BJ (cell line): Measurements from ENCODE around the gene GPR78. TPM values are rescaled to one million over a fixed set of nuclear protein-coding genes. Genes with fewer than 3 reads are reported as not detected.

ENCODE experiments used
- CTCF ChIA-PET: fragments of 350-600 bp; formaldehyde crosslinking; extraction: SDS; loops from one replicate; lab custom pipeline; 2021; ENCODE audit warnings: antibody characterized with exemption, inconsistent platforms; lab: Yijun Ruan, JAX
- POLR2A ChIA-PET: fragments of 300-600 bp; sonication (Branson Sonifier 250); formaldehyde crosslinking; extraction: SDS; loops from one replicate; lab custom pipeline; 2021; ENCODE audit warnings: antibody characterized with exemption; lab: Charles Lee
- DNase-seq: peaks from one replicate; pipeline ENCODE4 v3.0.0-alpha.2; 2011; ENCODE audit warnings: low read depth
- H3K27me3 ChIP-seq: 2 replicates; pipeline ENCODE4 v1.6.0; 2011; ENCODE audit warnings: low read length; ENCODE audit not compliant: control insufficient read depth, insufficient read depth
- H3K36me3 ChIP-seq: 2 replicates; pipeline ENCODE4 v1.5.1; 2011; ENCODE audit warnings: low read length; ENCODE audit not compliant: control insufficient read depth, insufficient read depth
- H3K4me3 ChIP-seq: 2 replicates; pipeline ENCODE4 v1.5.1; 2011; ENCODE audit warnings: low read depth, mild to moderate bottlenecking, control low read depth, low read length
- polyA plus RNA-seq: library from polyadenylated mRNA; depleted of rRNA; stranded (reverse); fragments of >200 nt; gene quantifications from 2 replicates; pipeline ENCODE4 v1.2.3, GENCODE V29; 2011
- TF ChIP-seq, protein P1 (sequence below): IDR thresholded peaks from 2 replicates; pipeline ENCODE4 v1.5.1; 2011; ENCODE audit warnings: low read depth, mild to moderate bottlenecking, control low read depth, inconsistent platforms, low read length, moderate library complexity; ENCODE audit not compliant: insufficient read depth

The GPR78 gene
- polyA plus RNA-seq, 1 experiment: 0.82 TPM

DNA sequence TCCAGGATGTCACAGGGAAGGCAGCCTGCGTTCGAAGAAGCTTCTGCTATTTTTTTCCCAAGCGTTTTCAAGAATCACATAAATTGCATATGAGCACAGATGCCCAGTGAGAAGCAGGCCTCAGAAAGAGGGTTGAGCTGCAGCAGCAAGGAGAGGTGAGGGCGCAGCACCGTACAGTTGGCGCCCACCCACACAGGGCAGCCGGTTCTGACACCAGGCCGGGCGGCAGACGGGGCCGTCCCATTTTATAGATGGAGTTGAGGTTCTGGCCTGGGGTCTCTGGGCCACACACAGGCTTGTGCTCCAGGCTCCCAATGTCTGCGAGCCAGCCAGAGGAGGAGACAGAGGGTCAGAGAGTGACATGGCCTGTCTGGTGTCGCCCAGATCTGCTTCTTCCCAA, 35.2 kb downstream of the GPR78 start:
- TF ChIP-seq, protein P1, sequence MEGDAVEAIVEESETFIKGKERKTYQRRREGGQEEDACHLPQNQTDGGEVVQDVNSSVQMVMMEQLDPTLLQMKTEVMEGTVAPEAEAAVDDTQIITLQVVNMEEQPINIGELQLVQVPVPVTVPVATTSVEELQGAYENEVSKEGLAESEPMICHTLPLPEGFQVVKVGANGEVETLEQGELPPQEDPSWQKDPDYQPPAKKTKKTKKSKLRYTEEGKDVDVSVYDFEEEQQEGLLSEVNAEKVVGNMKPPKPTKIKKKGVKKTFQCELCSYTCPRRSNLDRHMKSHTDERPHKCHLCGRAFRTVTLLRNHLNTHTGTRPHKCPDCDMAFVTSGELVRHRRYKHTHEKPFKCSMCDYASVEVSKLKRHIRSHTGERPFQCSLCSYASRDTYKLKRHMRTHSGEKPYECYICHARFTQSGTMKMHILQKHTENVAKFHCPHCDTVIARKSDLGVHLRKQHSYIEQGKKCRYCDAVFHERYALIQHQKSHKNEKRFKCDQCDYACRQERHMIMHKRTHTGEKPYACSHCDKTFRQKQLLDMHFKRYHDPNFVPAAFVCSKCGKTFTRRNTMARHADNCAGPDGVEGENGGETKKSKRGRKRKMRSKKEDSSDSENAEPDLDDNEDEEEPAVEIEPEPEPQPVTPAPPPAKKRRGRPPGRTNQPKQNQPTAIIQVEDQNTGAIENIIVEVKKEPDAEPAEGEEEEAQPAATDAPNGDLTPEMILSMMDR: no peak

DNA sequence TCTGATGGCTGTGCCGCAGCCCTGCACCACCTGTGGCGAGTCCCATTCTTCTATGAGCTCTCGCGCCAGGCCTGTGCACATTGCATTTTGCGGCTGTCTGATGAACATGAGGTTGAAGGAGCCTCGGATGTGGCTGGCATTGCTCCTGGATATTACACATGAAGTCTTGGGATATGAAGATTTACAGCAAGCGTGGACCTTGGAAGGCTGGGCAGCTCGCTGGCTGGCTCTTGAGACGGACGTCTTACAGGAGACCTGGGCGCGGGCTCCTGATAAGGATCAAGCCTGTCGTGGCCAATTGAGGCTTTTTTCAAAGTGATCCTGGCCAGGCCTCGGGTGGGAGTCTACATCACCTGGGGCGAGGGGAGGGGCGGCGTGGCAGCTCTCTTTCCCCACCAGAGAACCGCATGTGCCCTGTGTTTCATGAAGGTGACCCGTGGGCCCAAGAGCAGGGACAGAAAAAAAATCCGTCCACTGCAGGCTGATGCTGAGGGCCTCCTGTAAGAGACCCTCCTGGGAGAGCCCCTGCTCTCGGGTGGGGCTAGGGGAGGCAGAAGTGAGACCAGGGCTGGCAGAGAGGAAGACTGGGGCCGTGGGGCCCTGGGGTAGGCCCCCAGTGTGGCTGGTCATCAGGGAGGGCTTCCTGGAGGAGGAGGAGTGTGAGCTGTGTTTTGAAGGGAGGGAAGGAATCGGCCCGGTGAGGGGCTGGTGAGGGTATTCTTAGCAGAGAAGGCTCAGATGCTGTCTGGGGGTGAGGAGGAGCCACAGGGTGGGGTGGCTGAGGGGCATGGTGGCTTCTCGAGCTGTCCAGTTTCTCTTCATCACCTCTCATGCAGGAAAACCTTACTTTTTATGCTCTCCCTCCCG, 36.0 kb downstream of the GPR78 start:
- CTCF ChIA-PET: interaction anchor here (3.3 to 6.9 kb wide), 2 partner anchors 8 to 148 kb away, joined by 18 to 27 read pairs; no protein-coding TSS in a partner anchor
- H3K36me3 ChIP-seq: peaks cover 41% of the 10 kb centered on the region
- TF ChIP-seq, protein P1: no peak
- H3K4me3 ChIP-seq: no peak overlapping the region
- POLR2A ChIA-PET: no interaction called here
- H3K27me3 ChIP-seq: no peaks in the 10 kb centered on the region
- no peak for DNase-seq

More for the DNA sequence above, 35.2 kb downstream of the GPR78 start:
- Histone ChIP-seq H3K27me3 (no peaks in the 10 kb centered on the region), H3K4me3 (no peak overlapping the region), H3K36me3 (peaks cover 48% of the 10 kb centered on the region)
- POLR2A ChIA-PET: no interaction called here
- DNase-seq: no peak
- CTCF ChIA-PET: interaction anchor here (1.1 to 6.9 kb wide), 3 partner anchors 7 to 271 kb away, joined by 3 to 27 read pairs (median 18); no protein-coding TSS in a partner anchor

DNA sequence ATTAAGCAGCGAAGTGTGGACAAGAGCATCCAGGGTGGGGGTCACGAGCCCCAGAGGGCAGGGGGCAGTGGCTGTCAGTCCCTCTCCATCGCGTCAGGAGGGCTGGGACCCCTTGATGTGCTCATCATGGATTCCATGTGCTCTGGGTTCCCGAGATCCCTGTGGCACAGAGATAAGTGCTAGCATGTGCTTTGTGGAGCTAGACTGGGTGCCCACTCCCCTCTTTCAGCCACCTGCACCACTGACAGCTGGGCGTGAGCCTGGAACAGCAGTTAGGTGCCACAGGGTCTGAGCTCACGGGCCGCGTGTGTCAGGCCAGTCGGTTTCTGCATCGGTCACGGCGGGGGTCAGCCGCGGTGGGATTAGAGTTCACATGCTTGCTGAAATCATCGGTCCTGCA, 36.6 kb downstream of the GPR78 start:
- TF ChIP-seq, protein P1: no peak
- ChIA-PET POLR2A (no interaction called here), CTCF (interaction anchor here (0.8 to 6.9 kb wide), 3 partner anchors 9 to 166 kb away, joined by 3 to 27 read pairs (median 18); no protein-coding TSS in a partner anchor)
- no peak for DNase-seq
- no peak overlapping the region for H3K4me3 ChIP-seq
- H3K36me3 ChIP-seq: peaks cover 36% of the 10 kb centered on the region
- H3K27me3 ChIP-seq: no peaks in the 10 kb centered on the region

DNA sequence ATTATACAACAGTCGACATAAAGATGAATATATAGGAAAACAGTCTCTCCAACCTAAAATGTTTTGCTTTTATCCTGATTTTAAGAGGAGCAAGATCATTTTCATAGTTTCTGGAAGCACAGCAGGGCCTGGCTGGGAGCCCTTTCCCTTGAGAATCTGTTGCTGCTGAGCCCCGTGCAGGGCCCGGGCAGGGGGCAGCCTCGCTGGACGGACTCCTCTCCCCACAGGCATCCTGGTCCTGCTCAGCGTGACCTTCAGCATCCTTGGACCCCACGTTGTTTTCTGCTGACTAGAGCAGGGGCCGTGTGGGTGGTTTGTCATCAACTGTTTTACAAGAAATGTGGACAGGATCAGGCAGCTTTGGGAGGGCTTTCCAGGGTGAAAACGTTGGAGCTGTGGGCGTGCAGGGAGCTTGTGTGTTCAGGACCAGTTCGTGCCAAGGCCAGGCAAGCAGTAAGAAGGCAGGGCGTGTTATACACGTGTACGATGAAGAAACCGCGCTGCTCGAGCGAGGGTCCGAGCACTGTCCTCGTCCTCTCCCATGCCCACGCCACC, 37.4 kb downstream of the GPR78 start:
- DNase-seq: no peak
- TF ChIP-seq, protein P1: no peak
- no peak overlapping the region for H3K4me3 ChIP-seq
- H3K36me3 ChIP-seq: peaks cover 34% of the 10 kb centered on the region
- H3K27me3 ChIP-seq: no peaks in the 10 kb centered on the region
- ChIA-PET CTCF (interaction anchor here (0.8 to 6.9 kb wide), 3 partner anchors 10 to 166 kb away, joined by 3 to 27 read pairs (median 18); no protein-coding TSS in a partner anchor), POLR2A (no interaction called here)

DNA sequence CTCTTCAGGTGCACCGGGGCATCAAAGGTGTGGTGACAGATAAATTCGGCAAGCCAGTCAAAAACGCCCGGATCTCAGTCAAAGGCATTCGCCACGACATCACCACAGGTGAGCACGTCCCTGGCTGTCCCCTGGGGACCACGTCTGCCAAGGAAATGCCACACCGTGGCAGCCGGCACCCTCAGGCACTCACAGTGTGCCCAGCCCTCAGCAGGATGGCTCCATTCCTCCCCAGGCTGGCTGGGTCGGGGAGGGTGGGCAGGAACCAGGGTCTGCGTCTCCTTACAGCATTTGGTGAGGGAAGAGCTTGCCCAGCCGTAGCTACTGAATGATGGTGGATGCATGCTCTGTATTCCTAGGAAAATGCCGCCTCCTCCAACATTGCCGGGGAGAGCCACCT, 38.2 kb downstream of the GPR78 start:
- TF ChIP-seq, protein P1: no peak
- ChIA-PET POLR2A (no interaction called here), CTCF (interaction anchor here (3.3 to 6.9 kb wide), 2 partner anchors 10 to 150 kb away, joined by 18 to 27 read pairs; no protein-coding TSS in a partner anchor)
- H3K36me3 ChIP-seq: peaks cover 29% of the 10 kb centered on the region
- DNase-seq: no peak
- H3K4me3 ChIP-seq: no peak overlapping the region
- no peaks in the 10 kb centered on the region for H3K27me3 ChIP-seq
